ENCODE results near the gene MIF4GD. TPM values are rescaled to one million over a fixed set of nuclear protein-coding genes. Genes with fewer than 3 reads are reported as not detected.
"Not testable (repeated sequence)": the region's sequence is repeated elsewhere in the genome, so short reads cannot be mapped to it uniquely, and the experiment has no call there.

The MIF4GD gene
- polyA plus RNA-seq (ENCODE audit: insufficient read length in 4 of 4) = 10 to 100 TPM; 21.0 to 24.6 (median 22.9) TPM

GRCh38 chr17:75270966-75271232 lies at the start of gene MIF4GD:
Gene MIF4GD (minus strand): TSS chr17:75271231. CDS start chr17:75270195, 1,036 bp downstream.
- DNase-seq (ENCODE audit: low read depth in 4 of 4, low spot score in 3 of 4) = peak in 1 of 4 donors; percentile 49

GRCh38 chr17:75319904-75320691 lies 49.1 kb upstream of the MIF4GD start:
- no peak for DNase-seq (ENCODE audit: low read depth in 4 of 4, low spot score in 3 of 4)

DNA sequence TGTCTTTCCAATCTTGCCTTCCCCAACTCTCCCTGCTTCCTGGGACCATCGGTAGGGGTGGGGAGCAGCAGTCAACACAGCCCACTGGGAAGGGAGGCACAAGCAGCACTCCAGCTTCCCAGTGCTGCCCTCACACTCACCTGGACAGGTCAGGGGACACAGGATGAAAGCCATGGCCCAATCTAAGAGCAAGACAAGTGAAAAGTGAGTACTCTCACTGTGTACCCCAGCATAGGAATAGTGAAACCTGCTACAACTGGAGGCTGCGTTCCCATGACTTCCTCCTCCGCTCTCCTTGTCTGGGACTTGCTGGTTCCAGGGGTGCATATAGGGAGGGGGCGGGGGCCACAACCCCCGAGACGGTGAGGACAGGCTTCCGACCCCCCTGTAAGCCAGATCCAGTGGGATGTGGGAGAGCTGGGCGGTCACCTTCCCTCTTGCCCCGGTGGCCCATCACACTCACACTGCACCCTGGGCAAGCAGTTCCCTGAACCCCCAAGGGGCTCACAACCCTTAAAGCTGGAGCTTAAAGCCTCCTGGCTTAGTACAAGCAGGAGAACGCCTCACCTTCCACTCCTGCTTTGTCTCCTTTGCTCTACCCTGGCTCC lies 47.7 kb upstream of the MIF4GD start:
- no peak for DNase-seq (ENCODE audit: low read depth in 4 of 4, low spot score in 3 of 4)

DNA sequence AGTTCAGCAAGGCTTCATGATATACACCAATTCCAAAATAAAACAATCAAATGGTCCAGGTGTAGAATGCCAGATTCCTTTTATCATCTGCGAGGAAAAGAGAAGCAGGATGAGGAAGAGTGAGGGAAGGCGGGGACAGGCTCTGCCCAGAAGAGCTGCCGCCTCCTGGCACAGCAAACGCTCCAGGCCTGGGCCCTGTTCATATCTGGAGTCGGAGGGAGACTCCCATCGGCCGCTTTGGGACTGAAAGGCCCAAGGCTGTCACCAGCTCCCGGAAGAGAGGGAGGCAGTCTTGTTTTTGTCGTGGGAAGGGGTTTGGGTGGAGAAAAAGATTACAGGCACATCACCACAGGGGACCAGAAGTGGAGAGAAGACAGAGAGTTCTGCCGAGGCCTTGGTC lies 47.2 kb upstream of the MIF4GD start:
- DNase-seq (ENCODE audit: low read depth in 4 of 4, low spot score in 3 of 4) = no peak

GRCh38 chr17:75317671-75318070 lies 46.6 kb upstream of the MIF4GD start:
- DNase-seq (ENCODE audit: low read depth in 4 of 4, low spot score in 3 of 4) = no peak

DNA sequence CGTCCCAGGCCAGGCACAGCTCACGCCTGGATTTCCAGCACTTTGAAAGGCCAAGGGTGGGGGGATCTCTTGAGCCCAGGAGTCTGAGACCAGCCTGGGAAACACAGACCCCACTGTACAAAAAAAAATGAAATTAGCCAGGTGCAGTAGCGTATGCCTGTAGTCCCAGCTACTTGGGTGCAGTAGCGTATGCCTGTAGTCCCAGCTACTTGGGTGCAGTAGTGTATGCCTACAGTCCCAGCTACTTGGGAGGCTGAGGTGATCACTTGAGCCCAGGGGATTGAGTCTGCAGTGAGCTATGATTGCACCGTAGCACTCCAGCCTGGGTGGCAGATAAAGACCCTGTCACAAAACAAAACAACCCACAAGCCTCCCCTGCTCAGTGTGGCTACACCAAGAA lies 45.2 kb upstream of the MIF4GD start:
- DNase-seq (ENCODE audit: low read depth in 4 of 4, low spot score in 3 of 4) = no peak

GRCh38 chr17:75315541-75316243 lies 44.7 kb upstream of the MIF4GD start:
- no peak for DNase-seq (ENCODE audit: low read depth in 4 of 4, low spot score in 3 of 4)

- no peak for DNase-seq (ENCODE audit: low read depth in 4 of 4, low spot score in 3 of 4)
Observed at GRCh38 chr17:75313941-75314551, 43.0 kb upstream of the MIF4GD start.

GRCh38 chr17:75308732-75309629 lies 38.0 kb upstream of the MIF4GD start:
- DNase-seq (ENCODE audit: low read depth in 4 of 4, low spot score in 3 of 4) = no peak

GRCh38 chr17:75307957-75308731 lies 37.1 kb upstream of the MIF4GD start:
- no peak for DNase-seq (ENCODE audit: low read depth in 4 of 4, low spot score in 3 of 4)

DNA sequence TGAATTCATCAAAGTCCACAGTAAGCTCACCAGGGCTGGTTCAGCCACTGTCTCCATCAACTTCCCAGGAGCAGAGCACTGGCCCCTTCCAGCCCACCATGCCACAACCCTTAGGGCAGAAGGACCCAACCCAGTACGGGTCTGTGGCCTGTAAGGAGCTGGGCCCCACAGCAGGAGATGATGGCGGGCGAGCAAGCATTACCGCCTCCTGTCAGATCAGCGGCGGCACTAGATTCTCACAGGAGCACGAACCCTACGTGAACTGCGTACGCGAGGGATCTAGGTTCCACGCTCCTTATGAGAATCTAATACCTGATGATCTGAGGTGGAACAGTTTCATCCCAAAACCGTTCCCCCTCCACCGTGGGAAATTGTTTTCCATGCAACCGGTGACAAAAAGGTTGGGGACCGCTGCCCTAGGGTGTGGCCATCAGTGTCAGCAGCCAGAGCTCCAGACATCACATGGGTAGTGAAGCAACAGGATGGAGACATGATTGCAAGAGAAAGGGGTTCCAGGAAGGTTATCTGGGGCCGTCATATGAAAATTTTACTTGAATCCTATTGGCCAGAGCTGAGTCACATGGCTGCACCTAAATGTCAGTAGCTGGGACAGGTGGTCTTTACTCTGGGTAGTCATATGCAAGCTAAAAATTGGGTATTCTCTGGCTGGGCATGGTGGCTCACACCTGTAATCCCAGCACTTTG lies 30.6 kb upstream of the MIF4GD start:
- DNase-seq (ENCODE audit: low read depth in 4 of 4, low spot score in 3 of 4) = no peak

DNA sequence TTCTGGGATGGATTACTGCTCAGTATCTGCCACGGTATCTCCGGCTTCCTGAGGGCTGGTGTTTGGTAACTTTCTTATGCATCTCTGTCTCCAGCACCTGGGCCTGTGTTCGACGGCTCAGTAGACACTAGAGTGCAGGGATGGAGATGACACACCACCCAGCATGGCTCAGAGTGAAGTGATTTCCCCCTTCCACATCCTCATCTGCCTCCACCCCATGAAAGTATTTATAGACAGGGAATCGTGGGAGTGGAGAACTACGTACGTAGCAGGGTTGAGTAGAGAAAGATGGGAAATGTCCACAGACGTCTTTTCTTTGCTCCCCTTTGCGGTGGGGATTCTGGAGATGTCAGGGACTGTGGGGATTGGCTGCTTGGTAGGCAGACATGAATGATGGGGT lies 30.0 kb upstream of the MIF4GD start:
- no peak for DNase-seq (ENCODE audit: low read depth in 4 of 4, low spot score in 3 of 4)

DNA sequence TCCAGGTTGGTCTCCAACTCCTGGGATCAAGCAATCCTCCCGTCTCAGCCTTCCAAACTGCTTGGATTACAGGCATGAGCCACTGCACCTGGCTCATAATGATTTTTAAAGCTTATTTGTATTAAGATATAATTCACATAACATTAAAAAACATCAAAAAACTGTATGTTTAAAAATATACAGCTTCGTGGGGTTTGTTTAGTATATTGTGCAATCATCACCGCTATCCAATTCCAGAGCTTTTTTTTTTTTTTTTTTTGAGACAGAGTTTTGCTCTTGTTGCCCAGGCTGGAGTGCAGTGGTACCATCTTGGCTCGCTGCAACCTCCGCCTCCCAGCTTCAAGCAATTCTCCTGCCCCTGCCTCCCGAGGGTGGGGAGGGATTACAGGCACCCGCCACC lies 29.2 kb upstream of the MIF4GD start:
- DNase-seq (ENCODE audit: low read depth in 4 of 4, low spot score in 3 of 4) = no peak

GRCh38 chr17:75295201-75296158 lies 24.4 kb upstream of the MIF4GD start:
- no peak for DNase-seq (ENCODE audit: low read depth in 4 of 4, low spot score in 3 of 4)

GRCh38 chr17:75292810-75293448 lies 21.9 kb upstream of the MIF4GD start:
- DNase-seq (ENCODE audit: low read depth in 4 of 4, low spot score in 3 of 4) = not testable (repeated sequence)

GRCh38 chr17:75289832-75290337 lies 18.9 kb upstream of the MIF4GD start:
- no peak for DNase-seq (ENCODE audit: low read depth in 4 of 4, low spot score in 3 of 4)
